Central memory CD4-positive, alpha-beta T cell (primary cell): ENCODE measurements around the gene PPP2R2C.

Experiments
- DNase-seq: peaks from one replicate; pipeline ENCODE4 v3.0.0; 2022

PPP2R2C gene

GRCh38 chr4:6279582-6280289 is 192.7 kb downstream of the PPP2R2C start:
- DNase-seq: no peak

GRCh38 chr4:6278801-6279197 is 193.6 kb downstream of the PPP2R2C start:
- DNase-seq: peak; percentile 3

- no peak for DNase-seq
Measured at GRCh38 chr4:6277935-6278800, 194.2 kb downstream of the PPP2R2C start.

- no peak for DNase-seq
Measured at GRCh38 chr4:6277139-6277802, 195.1 kb downstream of the PPP2R2C start.

- DNase-seq: no peak
Measured at GRCh38 chr4:6275898-6276806, 196.3 kb downstream of the PPP2R2C start.

- DNase-seq: no peak
Measured at GRCh38 chr4:6275351-6275750, 197.1 kb downstream of the PPP2R2C start.

GRCh38 chr4:6273661-6273990 is 198.8 kb downstream of the PPP2R2C start:
- no peak for DNase-seq

- DNase-seq: no peak
Measured at GRCh38 chr4:6272863-6273660, 199.4 kb downstream of the PPP2R2C start.

GRCh38 chr4:6271701-6272465 is 200.5 kb downstream of the PPP2R2C start:
- no peak for DNase-seq

- no peak for DNase-seq
Measured at GRCh38 chr4:6271206-6271605, 201.2 kb downstream of the PPP2R2C start.

- DNase-seq: no peak
Measured at GRCh38 chr4:6270636-6271121, 201.7 kb downstream of the PPP2R2C start.
